Breast epithelium (tissue), 4 donors: ENCODE measurements around the gene PTPRG. TPM values are rescaled to one million over a fixed set of nuclear protein-coding genes. Genes with fewer than 3 reads are reported as not detected.

Experiments used
- DNase-seq, 2 donors: peaks; one replicate each; pipeline ENCODE4 v3.0.0-alpha.2; 2019; ENCODE audit warnings: low spot score in 2 of 2
- H3K27ac ChIP-seq, 2 donors: fragments of 200-600 bp; sonication (generic) in 1 of 2; one replicate each; pipeline ENCODE4 v1.5.1; 2016 to 2019; ENCODE audit warnings: mild to moderate bottlenecking in 1 of 2
- H3K27me3 ChIP-seq, 2 donors: fragments of 200-600 bp; sonication (generic) in 1 of 2; one replicate each; pipeline versions ENCODE4 v1.5.1 to v1.6.0; 2017 to 2019; ENCODE audit warnings: control low read depth in 1 of 2, mild to moderate bottlenecking in 1 of 2
- H3K36me3 ChIP-seq: fragments of 200-600 bp; one replicate; pipeline ENCODE4 v1.5.1; 2019
- H3K4me1 ChIP-seq, 2 donors: fragments of 200-600 bp; sonication (generic); one replicate each; pipeline ENCODE4 v1.5.1; 2016 to 2019; ENCODE audit warnings: control low read depth in 1 of 2
- H3K4me3 ChIP-seq, 3 donors: fragments of 200-600 bp; sonication (generic); 1 replicate in 2 of 3; 2 replicates in 1 of 3; pipeline ENCODE4 v1.5.1; 2016 to 2019; ENCODE audit warnings: mild to moderate bottlenecking in 3 of 3, moderate library complexity in 2 of 3
- H3K9me3 ChIP-seq, 2 donors: fragments of 200-600 bp; sonication (generic) in 1 of 2; one replicate each; pipeline ENCODE4 v1.5.1; 2016 to 2019; ENCODE audit warnings: control low read depth in 1 of 2
- CTCF ChIP-seq, 3 donors: fragments of 450-650 bp; IDR thresholded peaks; one replicate each; pipeline ENCODE4 v1.5.1; 2016 to 2017; ENCODE audit warnings: antibody characterized with exemption in 3 of 3, mild to moderate bottlenecking in 3 of 3, moderate library complexity in 3 of 3
- POLR2A ChIP-seq: fragments of 450-650 bp; IDR thresholded peaks from one replicate; pipeline ENCODE4 v1.6.1; 2016; ENCODE audit warnings: antibody characterized with exemption, mild to moderate bottlenecking, moderate library complexity
- POLR2AphosphoS5 ChIP-seq, 3 donors: sonication (generic); formaldehyde crosslinking; IDR thresholded peaks; one replicate each; pipeline ENCODE4 v1.6.1; 2017; ENCODE audit warnings: antibody characterized with exemption in 3 of 3
- intact Hi-C: fragments of 100-400 bp; cut with DNase I; formaldehyde crosslinking; loops from one replicate; pipeline ENCODE4 v1.15.1; 2023; ENCODE audit warnings: low total_unique reads
- total RNA-seq, 3 donors: library from RNA; depleted of rRNA; stranded (reverse); fragments of >200 nt; gene quantifications; one replicate each; pipeline ENCODE4 v1.1.0, GENCODE V29; 2016

Gene PTPRG
- total RNA-seq, 3 donors from 2014 or later, result 42.3 to 179 (median 61.6) TPM

GRCh38 chr3:61724183-61724582 lies 162.8 kb downstream of the PTPRG start:
- TF ChIP-seq POLR2A (no peak), POLR2AphosphoS5 (IDR thresholded peaks at IDR 0.05) (no peak), CTCF (IDR thresholded peaks at IDR 0.05) (no peak)
- H3K27me3 ChIP-seq, result no peaks in the 10 kb centered on the region
- no peak overlapping the region for H3K4me3 ChIP-seq
- H3K27ac ChIP-seq, result no peak overlapping the region
- no peak for DNase-seq
- no peaks in the 10 kb centered on the region for H3K36me3 ChIP-seq
- no peaks in the 10 kb centered on the region for H3K9me3 ChIP-seq
- no peaks in the 10 kb centered on the region for H3K4me1 ChIP-seq
- intact Hi-C loops, result no loop called here

GRCh38 chr3:61724801-61725200 lies 163.4 kb downstream of the PTPRG start:
- no peak overlapping the region for H3K27ac ChIP-seq

GRCh38 chr3:61725851-61726333 lies 164.5 kb downstream of the PTPRG start:
- Histone ChIP-seq H3K9me3 (no peaks in the 10 kb centered on the region), H3K4me1 (no peaks in the 10 kb centered on the region), H3K27me3 (no peaks in the 10 kb centered on the region), H3K27ac (no peak overlapping the region), H3K36me3 (no peaks in the 10 kb centered on the region), H3K4me3 (no peak overlapping the region)
- DNase-seq, result no peak
- intact Hi-C loops, result no loop called here
- TF ChIP-seq POLR2A (no peak), CTCF (IDR thresholded peaks at IDR 0.05) (no peak), POLR2AphosphoS5 (IDR thresholded peaks at IDR 0.05) (no peak)

More at GRCh38 chr3:61724801-61725200, 163.4 kb downstream of the PTPRG start:
- H3K9me3 ChIP-seq, result no peaks in the 10 kb centered on the region
- no peaks in the 10 kb centered on the region for H3K36me3 ChIP-seq
- H3K4me1 ChIP-seq, result no peaks in the 10 kb centered on the region
- no peak overlapping the region for H3K4me3 ChIP-seq
- DNase-seq, result no peak
- TF ChIP-seq CTCF (IDR thresholded peaks at IDR 0.05) (no peak), POLR2A (no peak), POLR2AphosphoS5 (IDR thresholded peaks at IDR 0.05) (no peak)
- intact Hi-C loops, result no loop called here
- no peaks in the 10 kb centered on the region for H3K27me3 ChIP-seq

- no peaks in the 10 kb centered on the region for H3K4me1 ChIP-seq
- no peak for DNase-seq
- H3K27me3 ChIP-seq, result no peaks in the 10 kb centered on the region
- H3K27ac ChIP-seq, result no peak overlapping the region
- H3K4me3 ChIP-seq, result no peak overlapping the region
- no peaks in the 10 kb centered on the region for H3K36me3 ChIP-seq
- intact Hi-C loops, result no loop called here
- TF ChIP-seq POLR2AphosphoS5 (IDR thresholded peaks at IDR 0.05) (no peak), CTCF (IDR thresholded peaks at IDR 0.05) (no peak)
- H3K9me3 ChIP-seq, result no peaks in the 10 kb centered on the region
Measured at GRCh38 chr3:61727435-61727834, 166.1 kb downstream of the PTPRG start.

- Histone ChIP-seq H3K4me1 (no peaks in the 10 kb centered on the region), H3K36me3 (no peaks in the 10 kb centered on the region), H3K27ac (no peak overlapping the region), H3K9me3 (no peaks in the 10 kb centered on the region), H3K4me3 (no peak overlapping the region), H3K27me3 (no peaks in the 10 kb centered on the region)
- TF ChIP-seq CTCF (IDR thresholded peaks at IDR 0.05) (no peak), POLR2A (no peak), POLR2AphosphoS5 (IDR thresholded peaks at IDR 0.05) (no peak)
- intact Hi-C loops, result no loop called here
- DNase-seq, result no peak
Measured at GRCh38 chr3:61729038-61729634, 167.8 kb downstream of the PTPRG start.
